Endodermal cell (in vitro differentiated cells): Measurements from ENCODE around the gene TMEM238. TPM values are rescaled to one million over a fixed set of nuclear protein-coding genes. Genes with fewer than 3 reads are reported as not detected.

Experiments
- DNase-seq: peaks from one replicate; pipeline ENCODE4 v3.0.0-alpha.2; 2017
- H3K27ac ChIP-seq: 2 replicates; pipeline ENCODE4 v1.5.1; 2013; ENCODE audit warnings: mild to moderate bottlenecking, low read depth, low read length, moderate library complexity
- H3K27me3 ChIP-seq: 2 replicates; pipeline ENCODE4 v1.6.1; 2013; ENCODE audit warnings: mild to moderate bottlenecking, low read length, moderate library complexity; ENCODE audit not compliant: insufficient read depth, control insufficient read depth, poor library complexity, severe bottlenecking
- H3K36me3 ChIP-seq: 2 replicates; pipeline ENCODE4 v1.7.0; 2013; ENCODE audit warnings: mild to moderate bottlenecking, low read length, moderate library complexity; ENCODE audit not compliant: control insufficient read depth, insufficient read depth
- H3K4me1 ChIP-seq: one replicate; pipeline ENCODE4 v1.7.0; 2013; ENCODE audit warnings: low read length; ENCODE audit not compliant: control insufficient read depth, insufficient read depth
- H3K4me3 ChIP-seq: 2 replicates; pipeline ENCODE4 v1.5.1; 2013; ENCODE audit warnings: mild to moderate bottlenecking, low read length, moderate library complexity
- H3K9ac ChIP-seq: 2 replicates; pipeline ENCODE4 v1.6.1; 2013; ENCODE audit warnings: mild to moderate bottlenecking, low read length, moderate library complexity; ENCODE audit not compliant: poor library complexity, severe bottlenecking; ENCODE audit errors: extremely low read depth
- H3K9me3 ChIP-seq: 2 replicates; pipeline ENCODE4 v1.6.1; 2013; ENCODE audit warnings: mild to moderate bottlenecking, low read length, moderate library complexity; ENCODE audit not compliant: control insufficient read depth
- H3K27ac Mint-ChIP-seq: 2 replicates; pipeline ENCODE4 v1.8.0; 2020; ENCODE audit warnings: mixed read lengths
- H3K27me3 Mint-ChIP-seq: 2 replicates; pipeline ENCODE4 v1.8.0; 2021; ENCODE audit warnings: mild to moderate bottlenecking, mixed read lengths; ENCODE audit not compliant: insufficient read depth
- H3K36me3 Mint-ChIP-seq: 2 replicates; pipeline ENCODE4 v1.8.0; 2020; ENCODE audit warnings: low read depth, mixed read lengths
- H3K4me1 Mint-ChIP-seq: 2 replicates; pipeline ENCODE4 v1.8.0; 2020; ENCODE audit warnings: mixed read lengths
- H3K4me3 Mint-ChIP-seq: 2 replicates; pipeline ENCODE4 v1.8.0; 2020; ENCODE audit warnings: mild to moderate bottlenecking, moderate library complexity, mixed read lengths
- H3K9me3 Mint-ChIP-seq: 2 replicates; pipeline ENCODE4 v1.8.0; 2020; ENCODE audit warnings: mild to moderate bottlenecking, mixed read lengths
- WGBS, 2 experiments: methylation state at CpG; one replicate each; pipeline versions ENCODE4 v1.1.5 to v1.1.7; 2013; ENCODE audit warnings: missing lambda C conversion rate in 2 of 2, mixed read lengths in 1 of 2; ENCODE audit not compliant: insufficient coverage in 1 of 2, insufficient read length in 1 of 2; 5-methylcytosine and 5-hydroxymethylcytosine counted together
- total RNA-seq, 2 donors: library from RNA; stranded (reverse); fragmentation: NEBNext Ultra II Directional in 1 of 2; extraction: Animal tissue kit (Norgen Biotek cat#: 25700) in 1 of 2; gene quantifications; 2 replicates in 1 of 2; 3 replicates in 1 of 2; pipeline ENCODE4 v1.2.1, GENCODE V29; 2021
- TF ChIP-seq, protein P1 (sequence below): fragments of 200-600 bp; sonication (generic); conservative IDR thresholded peaks from 2 replicates; pipeline ENCODE4 v1.5.0; 2021; ENCODE audit warnings: antibody characterized with exemption, mild to moderate bottlenecking

The TMEM238 gene
- total RNA-seq, 2 donors from 2014 or later: 3.9 to 4.4 TPM

DNA sequence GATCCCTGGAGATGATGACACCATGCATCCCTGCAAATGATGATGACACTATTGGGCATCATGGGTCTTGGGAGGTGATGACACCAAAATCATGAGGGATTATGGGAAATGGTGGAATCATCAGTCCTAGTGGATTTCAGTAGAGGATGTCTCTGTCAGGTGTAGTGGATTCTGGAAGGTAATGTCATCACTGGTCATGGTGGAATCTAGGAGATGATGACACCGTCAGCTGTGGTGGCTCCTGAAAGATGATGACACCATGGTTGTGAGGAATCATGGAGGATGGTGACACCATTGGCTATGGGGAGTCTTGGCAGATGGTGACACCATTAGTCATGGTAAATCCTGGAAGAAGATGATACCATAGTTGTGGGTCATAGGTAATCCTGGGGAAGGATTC, 47.1 kb upstream of the TMEM238 start:
- peaks cover 36% of the 10 kb centered on the region for H3K27me3 ChIP-seq
- 80 to 88% methylated on average over 1 of the region's 1 CpG for WGBS, 2 experiments
- no peak overlapping the region for H3K27ac ChIP-seq
- H3K9ac ChIP-seq: no peak overlapping the region
- TF ChIP-seq, protein P1, sequence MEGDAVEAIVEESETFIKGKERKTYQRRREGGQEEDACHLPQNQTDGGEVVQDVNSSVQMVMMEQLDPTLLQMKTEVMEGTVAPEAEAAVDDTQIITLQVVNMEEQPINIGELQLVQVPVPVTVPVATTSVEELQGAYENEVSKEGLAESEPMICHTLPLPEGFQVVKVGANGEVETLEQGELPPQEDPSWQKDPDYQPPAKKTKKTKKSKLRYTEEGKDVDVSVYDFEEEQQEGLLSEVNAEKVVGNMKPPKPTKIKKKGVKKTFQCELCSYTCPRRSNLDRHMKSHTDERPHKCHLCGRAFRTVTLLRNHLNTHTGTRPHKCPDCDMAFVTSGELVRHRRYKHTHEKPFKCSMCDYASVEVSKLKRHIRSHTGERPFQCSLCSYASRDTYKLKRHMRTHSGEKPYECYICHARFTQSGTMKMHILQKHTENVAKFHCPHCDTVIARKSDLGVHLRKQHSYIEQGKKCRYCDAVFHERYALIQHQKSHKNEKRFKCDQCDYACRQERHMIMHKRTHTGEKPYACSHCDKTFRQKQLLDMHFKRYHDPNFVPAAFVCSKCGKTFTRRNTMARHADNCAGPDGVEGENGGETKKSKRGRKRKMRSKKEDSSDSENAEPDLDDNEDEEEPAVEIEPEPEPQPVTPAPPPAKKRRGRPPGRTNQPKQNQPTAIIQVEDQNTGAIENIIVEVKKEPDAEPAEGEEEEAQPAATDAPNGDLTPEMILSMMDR: no peak
- H3K4me1 Mint-ChIP-seq: no peaks in the 10 kb centered on the region
- H3K27me3 Mint-ChIP-seq: peaks cover 28% of the 10 kb centered on the region
- DNase-seq: no peak
- H3K27ac Mint-ChIP-seq: no peak overlapping the region
- no peak overlapping the region for H3K4me3 Mint-ChIP-seq
- no peaks in the 10 kb centered on the region for H3K9me3 ChIP-seq
- no peaks in the 10 kb centered on the region for H3K36me3 ChIP-seq
- no peak overlapping the region for H3K4me3 ChIP-seq
- H3K36me3 Mint-ChIP-seq: no peaks in the 10 kb centered on the region
- no peaks in the 10 kb centered on the region for H3K4me1 ChIP-seq
- no peaks in the 10 kb centered on the region for H3K9me3 Mint-ChIP-seq

GRCh38 chr19:55426042-55426441, 42.0 kb upstream of the TMEM238 start:
- Histone ChIP-seq H3K4me3 (no peak overlapping the region), H3K9ac (no peak overlapping the region), H3K27me3 (peaks cover 13% of the 10 kb centered on the region), H3K36me3 (no peaks in the 10 kb centered on the region), H3K27ac (no peak overlapping the region), H3K4me1 (no peaks in the 10 kb centered on the region), H3K9me3 (no peaks in the 10 kb centered on the region)
- Mint-ChIP-seq H3K27me3 (peaks cover 34% of the 10 kb centered on the region), H3K27ac (no peak overlapping the region), H3K9me3 (no peaks in the 10 kb centered on the region), H3K4me1 (no peaks in the 10 kb centered on the region), H3K4me3 (no peak overlapping the region), H3K36me3 (no peaks in the 10 kb centered on the region)
- no peak for DNase-seq
- WGBS, 2 experiments: 86 to 94% methylated on average over 2 of the region's 2 CpGs
- TF ChIP-seq, protein P1: no peak

GRCh38 chr19:55424518-55424917, 40.4 kb upstream of the TMEM238 start:
- H3K9ac ChIP-seq: no peak overlapping the region
- H3K4me3 ChIP-seq: no peak overlapping the region
- no peaks in the 10 kb centered on the region for H3K36me3 ChIP-seq
- DNase-seq: no peak
- Mint-ChIP-seq H3K27me3 (peaks cover 41% of the 10 kb centered on the region), H3K4me1 (no peaks in the 10 kb centered on the region), H3K4me3 (no peak overlapping the region), H3K9me3 (peaks cover 8% of the 10 kb centered on the region), H3K27ac (no peak overlapping the region), H3K36me3 (no peaks in the 10 kb centered on the region)
- no peaks in the 10 kb centered on the region for H3K4me1 ChIP-seq
- TF ChIP-seq, protein P1: no peak
- peaks cover 13% of the 10 kb centered on the region for H3K27me3 ChIP-seq
- 87 to 93% methylated on average over 2 to 3 of the region's 3 CpGs for WGBS, 2 experiments
- H3K9me3 ChIP-seq: no peaks in the 10 kb centered on the region
- H3K27ac ChIP-seq: no peak overlapping the region
